ENCODE results near the gene SPATA13. TPM values are rescaled to one million over a fixed set of nuclear protein-coding genes. Genes with fewer than 3 reads are reported as not detected.

The SPATA13 gene
- total and polyA plus RNA-seq, 2 donors (not counting 1 experiment from before 2014, with no cell fraction given) = 5.7 to 8.3 TPM

GRCh38 chr13:24356270-24356669 lies 195.8 kb downstream of the SPATA13 start:
- Histone ChIP-seq H3K79me2 (ENCODE audit: control insufficient read depth, insufficient read depth, low read length) (no peaks in the 10 kb centered on the region), H2AFZ (ENCODE audit: insufficient read depth, low read depth, low read length, poor library complexity, severe bottlenecking) (no peak overlapping the region), H3K4me2 (replicated peaks; ENCODE audit: low read depth, low read length, poor library complexity, severe bottlenecking) (no peak overlapping the region), H3K27ac (ENCODE audit: low read length in 2 of 2) (no peak overlapping the region), H3K27me3 (replicated peaks in 1 of 4; ENCODE audit: control extremely low read depth in 1 of 4, control insufficient read depth in 3 of 4, insufficient read depth in 4 of 4, low read length in 3 of 4) (no peaks in the 10 kb centered on the region), H3K4me1 (ENCODE audit: control insufficient read depth in 2 of 2, insufficient read depth in 2 of 2, low read length in 2 of 2) (no peaks in the 10 kb centered on the region), H3K9me3 (ENCODE audit: control extremely low read depth in 1 of 3, control insufficient read depth in 2 of 3, insufficient read depth in 1 of 3, low read length in 2 of 3) (peaks cover 0 to 4% (median 0%) of the 10 kb centered on the region in 3 donors), H3K9ac (ENCODE audit: low read length) (no peak overlapping the region), H3K4me3 (ENCODE audit: control extremely low read depth in 1 of 5, extremely low read depth in 1 of 5, insufficient read depth in 1 of 5, low read depth in 2 of 5, low read length in 4 of 5) (no peak overlapping the region), H3K36me3 (replicated peaks in 1 of 2; ENCODE audit: control extremely low read depth in 1 of 2, control insufficient read depth in 1 of 2, extremely low read depth in 1 of 2, insufficient read depth in 2 of 2, low read length in 1 of 2) (no peaks in the 10 kb centered on the region), H4K20me1 (ENCODE audit: control insufficient read depth, insufficient read depth, low read length, poor library complexity, severe bottlenecking) (no peaks in the 10 kb centered on the region)
- DNase-seq (no peak), ATAC-seq (ENCODE audit: low read depth) (no peak)
- Mint-ChIP-seq H3K27ac (no peak overlapping the region), H3K27me3 (no peaks in the 10 kb centered on the region), H3K4me3 (no peak overlapping the region), H3K9me3 (ENCODE audit: insufficient read depth) (no peaks in the 10 kb centered on the region), H3K4me1 (no peaks in the 10 kb centered on the region)
- WGBS (ENCODE audit: insufficient coverage) = over 99% methylated on average over 6 of the region's 7 CpGs
- CTCF ChIA-PET = no interaction called here
- TF ChIP-seq, protein P1, sequence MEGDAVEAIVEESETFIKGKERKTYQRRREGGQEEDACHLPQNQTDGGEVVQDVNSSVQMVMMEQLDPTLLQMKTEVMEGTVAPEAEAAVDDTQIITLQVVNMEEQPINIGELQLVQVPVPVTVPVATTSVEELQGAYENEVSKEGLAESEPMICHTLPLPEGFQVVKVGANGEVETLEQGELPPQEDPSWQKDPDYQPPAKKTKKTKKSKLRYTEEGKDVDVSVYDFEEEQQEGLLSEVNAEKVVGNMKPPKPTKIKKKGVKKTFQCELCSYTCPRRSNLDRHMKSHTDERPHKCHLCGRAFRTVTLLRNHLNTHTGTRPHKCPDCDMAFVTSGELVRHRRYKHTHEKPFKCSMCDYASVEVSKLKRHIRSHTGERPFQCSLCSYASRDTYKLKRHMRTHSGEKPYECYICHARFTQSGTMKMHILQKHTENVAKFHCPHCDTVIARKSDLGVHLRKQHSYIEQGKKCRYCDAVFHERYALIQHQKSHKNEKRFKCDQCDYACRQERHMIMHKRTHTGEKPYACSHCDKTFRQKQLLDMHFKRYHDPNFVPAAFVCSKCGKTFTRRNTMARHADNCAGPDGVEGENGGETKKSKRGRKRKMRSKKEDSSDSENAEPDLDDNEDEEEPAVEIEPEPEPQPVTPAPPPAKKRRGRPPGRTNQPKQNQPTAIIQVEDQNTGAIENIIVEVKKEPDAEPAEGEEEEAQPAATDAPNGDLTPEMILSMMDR (IDR thresholded peaks at IDR 0.05) = no peak
- TF ChIP-seq EZH2 (IDR thresholded peaks at IDR 0.05; ENCODE audit: borderline replicate concordance, insufficient read depth, low read depth, low read length, poor library complexity, severe bottlenecking) = no peak
- POLR2A ChIA-PET = no interaction called here
- intact Hi-C loops (cut with micrococcal nuclease) = no loop called here

Small RNA genes lying within 50 kb of the gene (small RNA-seq; reads per million reads assigned to genes)
- not detected for gene MIR2276 (ENCODE audit: insufficient read length, low read depth, low replicate concordance)

Other genes starting within 250 kb of the SPATA13 start
- not detected in 2 replicates for gene C1QTNF9, start 148.9 kb downstream of the SPATA13 start, total RNA-seq
- gene C1QTNF9, start 148.9 kb downstream of the SPATA13 start, polyA plus RNA-seq = not detected in 2 replicates

All from B cell (primary cell).